Measurements from ENCODE around the gene EXOC3.
"Not testable (repeated sequence)": the region's sequence is repeated elsewhere in the genome, so short reads cannot be mapped to it uniquely, and the experiment has no call there.

Gene EXOC3

DNA sequence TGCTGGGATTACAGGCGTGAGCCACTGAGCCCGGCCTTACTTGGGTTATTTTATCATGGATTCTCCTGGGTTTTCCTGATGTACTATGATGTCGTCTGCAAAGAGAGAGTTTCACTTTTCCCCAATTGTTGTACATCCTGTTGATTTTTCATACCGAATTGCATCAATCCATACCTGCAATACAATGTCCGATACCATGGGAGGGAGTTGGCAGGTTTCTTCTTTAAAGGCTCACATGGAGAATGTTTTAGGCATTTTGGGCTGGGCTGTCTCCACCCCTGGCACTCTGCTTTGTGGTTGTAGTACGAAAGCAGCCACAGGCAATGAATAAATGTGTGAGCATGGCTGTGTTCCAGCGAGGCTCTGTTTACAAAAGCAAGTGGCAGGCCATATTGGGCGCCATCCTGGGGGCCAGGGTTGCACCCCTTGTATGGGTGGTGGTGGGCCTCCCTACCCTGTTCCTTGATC, 35.1 kb upstream of the EXOC3 start:
- DNase-seq: no peak

DNA sequence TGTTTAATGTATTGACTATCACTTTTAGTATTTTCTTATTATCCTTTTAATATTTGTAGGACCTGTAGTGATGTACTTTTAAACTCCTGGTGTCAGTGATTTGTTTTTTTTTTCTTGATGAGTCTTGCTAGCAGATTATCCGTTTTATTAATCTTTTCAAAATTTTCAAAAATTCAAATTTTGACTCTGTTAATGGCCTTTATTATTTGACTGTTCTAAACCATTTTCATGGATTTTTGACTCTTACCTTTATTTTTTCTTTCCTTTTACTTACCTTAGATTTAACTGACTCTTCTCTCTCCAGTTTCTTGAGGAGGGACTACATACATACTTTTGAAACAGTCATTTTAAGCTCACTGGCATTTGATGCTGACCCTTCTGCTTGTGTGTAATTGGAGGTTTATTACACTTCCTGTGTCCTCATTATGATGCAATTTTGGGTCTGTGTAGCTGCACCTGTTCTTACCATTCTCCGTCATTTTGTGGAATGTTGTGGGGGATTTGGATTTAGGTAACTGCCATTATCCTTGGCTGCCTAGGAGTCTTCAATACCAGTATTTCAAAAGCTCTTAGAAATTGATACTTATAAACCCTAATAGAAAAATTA, 32.0 kb upstream of the EXOC3 start:
- no peak for DNase-seq

DNA sequence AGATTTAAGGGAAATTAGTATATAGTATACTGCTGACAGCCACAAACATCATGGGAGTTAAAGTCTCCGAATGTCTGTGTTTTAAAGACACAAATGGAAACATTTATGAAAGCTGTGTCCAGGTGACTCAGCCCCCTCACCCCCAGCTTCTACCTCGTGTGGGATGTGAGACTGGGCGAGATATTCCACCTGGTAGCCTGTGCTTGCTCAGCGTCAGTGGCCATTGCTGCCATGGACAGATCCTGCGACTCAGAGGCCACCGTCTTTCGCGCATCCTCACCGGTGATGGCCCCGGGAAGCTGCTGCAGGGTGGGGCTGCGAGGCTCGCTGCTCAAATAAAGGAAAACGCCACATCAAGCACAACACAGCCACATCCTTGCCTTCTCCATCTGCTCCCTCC, 31.2 kb upstream of the EXOC3 start:
- no peak for DNase-seq

DNA sequence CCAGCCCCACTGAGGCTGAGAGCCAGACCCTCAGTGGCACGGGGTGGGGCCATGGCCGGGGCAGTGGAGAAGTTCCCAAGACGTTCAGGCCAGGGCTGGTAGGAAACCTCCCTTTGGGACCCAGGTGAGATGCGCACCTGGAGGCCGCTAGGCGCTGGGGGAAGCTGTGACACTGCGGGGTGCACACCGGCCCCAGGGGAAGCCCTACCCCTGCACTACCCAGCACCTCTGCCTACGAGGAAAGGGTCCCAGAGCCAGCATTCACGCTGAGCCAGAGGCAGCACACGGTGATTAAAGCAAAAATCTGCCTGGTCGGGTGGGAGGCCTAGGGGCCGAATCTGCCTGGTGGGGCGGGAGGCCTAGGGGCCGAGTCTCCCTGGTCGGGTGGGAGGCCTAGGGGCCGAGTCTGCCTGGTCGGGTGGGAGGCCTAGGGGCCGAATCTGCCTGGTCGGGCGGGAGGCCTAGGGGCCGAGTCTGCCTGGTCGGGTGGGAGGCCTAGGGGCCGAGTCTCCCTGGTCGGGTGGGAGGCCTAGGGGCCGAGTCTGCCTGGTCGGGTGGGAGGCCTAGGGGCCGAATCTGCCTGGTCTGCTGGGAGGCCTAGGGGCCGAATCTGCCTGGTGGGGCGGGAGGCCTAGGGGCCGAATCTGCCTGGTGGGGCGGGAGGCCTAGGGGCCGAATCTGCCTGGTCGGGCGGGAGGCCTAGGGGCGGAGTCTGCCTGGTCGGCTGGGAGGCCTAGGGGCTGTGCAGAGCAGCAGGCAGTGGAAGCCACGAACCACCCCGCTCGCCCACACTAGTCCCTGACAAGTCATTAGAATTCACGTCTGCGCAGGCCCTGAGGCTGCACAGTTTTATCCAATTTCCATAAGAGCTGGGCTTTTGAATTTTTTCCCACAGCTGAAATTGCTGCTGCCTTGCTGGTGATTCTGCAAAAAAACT, 27.7 kb upstream of the EXOC3 start:
- not testable (repeated sequence) for DNase-seq

DNA sequence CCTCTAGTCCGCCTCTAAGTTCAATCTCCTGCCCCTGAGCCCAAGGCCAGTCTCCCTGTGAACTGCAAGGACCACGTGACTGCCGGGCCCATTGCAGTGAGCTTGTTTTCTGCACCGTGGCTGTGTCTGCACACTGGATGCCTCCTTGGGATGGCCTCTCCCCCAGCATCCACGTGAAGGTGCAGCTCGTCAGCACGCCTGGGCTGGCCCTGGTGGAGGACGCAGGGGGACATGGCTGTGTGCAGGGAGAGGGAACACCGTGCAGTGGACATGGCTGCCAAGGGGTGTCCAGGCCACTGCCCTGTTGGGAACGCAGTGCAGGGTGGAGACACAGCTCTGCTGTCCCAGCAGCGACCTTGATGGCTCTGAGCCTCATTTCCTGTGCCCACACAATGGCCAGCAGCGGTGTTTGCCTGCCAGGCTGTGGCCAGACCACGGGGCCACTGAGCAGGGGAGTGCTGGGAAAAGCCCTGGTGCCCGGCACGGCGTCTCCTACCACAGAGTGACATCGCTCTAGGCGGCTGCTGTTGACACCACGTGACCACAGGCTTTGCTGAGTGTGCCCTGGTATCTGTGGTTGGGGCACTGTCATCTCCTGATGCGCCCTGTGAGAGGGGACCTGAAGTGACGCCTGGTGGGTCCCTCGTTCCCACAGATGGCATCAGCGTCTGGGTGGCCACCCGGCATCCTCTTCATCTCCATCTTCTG, 26.9 kb upstream of the EXOC3 start:
- DNase-seq: no peak

DNA sequence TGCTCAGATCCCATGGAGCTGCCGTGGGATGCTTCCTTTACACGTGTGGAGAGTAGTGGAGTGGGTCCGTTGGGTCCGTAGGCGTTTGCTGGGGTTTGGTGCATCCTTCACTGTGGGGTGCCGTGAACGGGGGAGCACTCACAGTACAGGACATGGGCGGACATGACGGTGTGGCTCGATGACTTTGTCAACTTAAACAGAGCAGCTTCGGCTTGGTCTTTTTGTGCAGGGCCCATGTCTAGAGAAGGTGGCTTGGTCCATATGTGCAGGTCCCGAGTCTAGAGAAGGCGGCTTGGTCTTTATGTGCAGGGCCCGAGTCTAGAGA, 26.4 kb upstream of the EXOC3 start:
- no peak for DNase-seq

DNA sequence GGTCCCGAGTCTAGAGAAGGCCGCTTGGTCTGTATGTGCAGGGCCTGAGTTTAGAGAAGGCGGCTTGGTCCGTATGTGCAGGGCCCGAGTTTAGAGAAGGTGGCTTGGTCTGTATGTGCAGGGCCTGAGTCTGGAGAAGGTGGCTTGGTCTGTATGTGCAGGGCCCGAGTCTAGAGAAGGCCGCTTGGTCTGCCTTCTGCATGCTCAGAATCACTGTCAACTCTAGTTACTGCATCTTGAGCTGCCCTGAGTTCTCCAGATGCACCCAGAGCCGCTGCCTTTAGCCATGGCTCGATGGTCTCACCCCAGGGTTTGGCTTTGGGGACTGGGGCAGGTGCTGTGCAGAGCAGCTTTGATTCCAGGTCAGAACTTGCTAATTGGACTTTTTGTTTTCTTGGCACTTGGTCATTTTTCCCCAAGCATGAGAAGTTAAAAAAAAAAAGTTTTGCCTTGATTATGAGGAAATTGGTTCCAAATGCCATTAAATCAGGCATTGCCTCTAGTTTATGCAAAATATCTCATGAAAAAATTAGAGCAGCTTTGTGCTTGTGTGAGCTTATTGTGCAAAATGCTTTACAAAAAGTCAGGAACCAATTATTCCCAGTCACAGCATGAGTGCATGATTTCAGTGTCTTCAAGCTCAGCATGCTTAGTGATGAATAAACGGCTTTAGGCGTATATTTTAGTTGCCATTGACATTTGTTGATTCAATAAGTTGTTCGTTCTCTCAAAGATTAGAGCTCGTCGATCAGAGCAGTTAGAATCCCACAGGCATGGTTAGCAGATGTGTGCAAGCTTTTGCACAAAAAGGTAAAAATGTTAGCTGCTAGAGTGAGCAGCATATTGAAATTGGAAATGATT, 25.4 kb upstream of the EXOC3 start:
- no peak for DNase-seq

DNA sequence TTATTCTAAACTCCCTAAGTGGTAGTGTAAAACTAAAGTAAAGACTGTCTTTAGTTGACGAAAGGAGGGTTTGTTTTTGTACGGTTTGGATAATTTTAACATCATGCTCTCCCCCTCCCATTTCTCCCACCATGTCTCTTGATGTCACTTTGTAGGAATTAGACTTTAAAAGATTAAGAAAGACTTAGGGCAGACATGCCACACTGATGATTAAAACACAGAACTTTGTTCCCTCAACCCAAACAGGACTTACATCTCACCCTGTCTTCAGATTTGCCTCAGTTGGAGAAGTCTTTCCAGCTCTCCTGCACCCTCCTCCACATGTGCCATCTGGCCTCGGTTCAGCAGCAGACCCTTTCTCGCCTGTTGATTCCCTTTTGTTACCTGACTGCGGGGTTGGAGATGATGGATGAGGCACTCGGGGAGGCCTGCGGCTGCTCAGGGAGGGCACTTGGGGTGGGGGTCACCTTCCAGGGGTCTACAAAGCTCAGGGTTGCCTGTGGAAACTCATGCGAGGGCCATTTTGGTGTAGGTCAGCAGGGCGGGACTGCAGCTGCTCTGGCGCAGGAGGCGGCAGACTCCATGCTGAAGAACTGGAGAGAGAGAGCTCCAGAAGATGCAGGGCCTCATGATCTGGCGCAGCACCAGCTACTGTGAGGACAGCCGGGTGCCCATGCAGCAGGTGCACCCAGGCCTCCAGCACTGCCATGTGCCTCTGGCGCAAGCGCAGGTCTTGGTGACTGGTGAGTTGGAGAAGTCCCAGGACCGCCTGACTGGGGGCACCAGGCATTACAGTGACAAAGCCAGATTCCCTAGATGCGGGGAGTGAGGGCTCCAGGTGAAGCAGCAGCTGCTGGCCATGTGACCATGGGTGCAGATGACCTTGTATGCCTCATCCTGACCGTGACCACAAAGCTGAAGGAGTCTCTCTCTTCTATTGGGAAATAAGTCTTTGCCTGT, 24.5 kb upstream of the EXOC3 start:
- peak; percentile 10 for DNase-seq

DNA sequence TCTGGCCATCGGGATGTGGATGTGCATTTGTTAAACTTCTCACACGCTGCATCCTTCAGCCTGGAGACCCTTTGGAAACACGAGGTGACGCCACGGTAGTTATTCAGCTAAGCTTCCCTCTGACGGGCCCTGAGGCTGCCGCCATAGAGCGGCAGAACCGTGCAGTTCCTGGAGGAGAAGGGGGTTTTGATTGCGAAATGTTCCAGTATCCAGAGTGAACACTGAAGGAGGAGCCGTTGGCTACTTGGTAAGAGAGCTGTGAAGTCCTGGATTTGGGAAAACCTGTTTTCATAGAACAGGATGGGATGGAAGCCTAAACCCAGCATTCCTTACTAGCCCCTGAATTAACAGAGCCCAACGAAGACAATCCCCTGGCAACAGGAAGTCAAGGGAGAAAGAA, 23.0 kb upstream of the EXOC3 start:
- no peak for DNase-seq

DNA sequence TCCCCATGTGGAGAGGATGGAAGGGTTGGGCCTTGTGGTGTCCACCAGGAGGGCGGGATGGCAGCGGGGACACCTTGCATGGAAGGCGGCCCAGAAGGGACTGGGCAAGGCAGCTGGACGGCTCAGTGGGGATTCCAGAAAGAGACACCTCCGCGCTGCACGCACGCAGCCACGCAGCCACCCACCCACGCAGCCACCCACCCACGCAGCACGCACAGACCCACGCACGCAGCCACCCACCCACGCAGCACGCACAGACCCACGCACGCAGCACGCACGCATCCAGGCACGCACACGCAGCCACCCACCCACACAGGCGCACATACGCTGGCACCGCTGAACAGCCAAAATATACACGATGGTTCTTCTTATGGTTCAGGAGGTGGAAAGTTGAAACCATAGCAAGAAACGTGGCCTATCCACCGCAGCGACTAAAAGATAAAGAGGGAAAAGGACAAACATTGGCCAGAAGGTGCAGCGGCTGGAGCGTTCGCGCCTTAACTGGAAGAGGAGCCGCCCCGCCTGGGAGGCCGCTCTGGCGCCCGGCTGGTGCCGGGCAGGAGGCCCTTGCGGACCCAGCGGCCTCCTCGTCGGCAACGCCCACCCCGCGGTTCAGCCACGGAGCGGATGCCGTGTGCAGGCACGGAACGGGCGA, 22.2 kb upstream of the EXOC3 start:
- DNase-seq: no peak

DNA sequence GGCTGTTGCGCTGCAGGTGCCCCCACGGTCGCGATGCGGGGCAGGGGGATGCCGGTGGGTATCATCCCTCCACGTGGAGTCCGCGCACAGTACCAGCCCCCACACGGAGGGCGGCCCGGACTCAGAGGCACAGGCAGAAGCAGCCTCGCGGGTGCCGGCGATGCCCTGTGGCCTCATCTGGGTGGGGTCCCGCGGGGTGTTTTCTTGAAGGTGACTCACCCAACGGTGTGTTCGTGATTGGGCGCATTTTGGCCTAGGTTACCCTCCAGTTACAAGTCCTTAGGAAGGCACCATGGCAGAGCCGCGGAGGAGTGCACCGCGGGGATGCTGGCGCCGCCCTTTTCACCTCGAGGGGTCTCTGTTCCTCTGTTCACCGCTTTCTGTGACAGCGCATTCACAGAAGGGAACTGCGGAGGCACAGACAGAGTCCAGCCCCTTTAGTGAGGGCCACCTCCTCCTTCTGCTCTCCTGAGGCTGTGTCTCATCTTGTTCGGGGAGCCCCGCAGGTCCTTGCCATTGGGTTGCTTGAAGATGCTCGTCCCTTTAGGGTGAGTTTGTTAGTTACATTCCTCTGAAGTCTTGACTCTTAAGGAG, 21.6 kb upstream of the EXOC3 start:
- DNase-seq: no peak

DNA sequence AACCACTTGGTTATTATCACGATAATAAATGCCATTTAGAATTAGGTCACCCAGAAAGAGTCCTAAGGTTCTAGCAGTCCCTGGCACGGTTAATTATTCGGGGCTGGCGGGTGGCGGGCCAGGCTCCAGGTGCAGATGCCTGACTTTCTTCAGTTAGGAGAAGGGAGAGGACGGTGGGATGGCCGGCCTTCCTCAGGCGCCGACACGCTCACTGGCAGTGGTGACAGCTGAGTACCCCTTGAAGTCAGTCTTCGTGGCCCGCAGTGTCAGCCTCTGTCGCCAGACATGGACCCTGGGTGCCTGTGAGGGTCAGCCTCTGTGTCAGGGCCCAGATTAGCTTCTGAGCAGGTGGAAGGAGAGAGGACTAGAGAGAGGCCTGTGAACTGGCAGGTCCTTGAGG, 21.1 kb upstream of the EXOC3 start:
- no peak for DNase-seq

DNA sequence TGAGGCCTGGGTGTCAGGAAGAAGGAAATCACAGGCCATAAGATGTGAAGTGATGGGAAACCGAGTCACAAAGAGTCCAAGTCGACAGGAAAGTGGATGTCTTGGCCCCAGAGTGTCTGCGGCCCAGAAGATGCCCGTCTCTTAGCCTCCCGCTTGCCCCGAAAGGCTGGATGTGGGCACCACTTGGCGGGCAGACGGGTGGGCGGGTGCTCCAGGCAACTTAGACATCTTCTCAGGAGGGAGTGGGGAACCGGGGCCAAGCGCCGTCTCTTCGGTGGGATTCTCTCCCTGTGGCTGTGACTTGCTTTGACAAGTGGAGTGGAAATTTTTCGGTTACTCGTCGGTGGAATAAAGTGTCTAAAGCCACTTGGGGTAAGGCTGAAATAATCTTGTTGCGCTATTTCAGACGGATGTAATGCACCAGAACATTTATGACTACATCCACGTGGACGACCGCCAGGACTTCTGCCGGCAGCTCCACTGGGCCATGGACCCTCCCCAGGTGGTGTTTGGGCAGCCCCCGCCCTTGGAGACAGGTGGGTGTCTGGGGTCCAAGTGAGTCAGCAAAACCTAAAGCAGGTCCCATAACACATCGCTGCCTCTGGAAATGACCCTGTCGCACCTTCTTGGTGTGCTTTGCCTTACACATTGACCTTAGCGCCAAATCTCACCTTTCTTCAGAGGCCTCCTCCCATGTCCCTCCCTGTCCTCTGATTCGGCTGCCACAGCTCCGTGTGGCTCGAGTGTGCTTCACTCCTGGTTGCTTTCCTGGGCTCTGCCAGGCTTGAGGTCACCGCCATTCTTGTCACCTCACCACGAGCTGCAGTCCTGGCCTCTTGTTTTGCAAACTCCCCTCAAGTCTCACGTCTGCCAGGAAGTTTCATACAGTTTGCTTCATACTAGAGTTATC, 20.4 kb upstream of the EXOC3 start:
- DNase-seq: peak; percentile 29

DNA sequence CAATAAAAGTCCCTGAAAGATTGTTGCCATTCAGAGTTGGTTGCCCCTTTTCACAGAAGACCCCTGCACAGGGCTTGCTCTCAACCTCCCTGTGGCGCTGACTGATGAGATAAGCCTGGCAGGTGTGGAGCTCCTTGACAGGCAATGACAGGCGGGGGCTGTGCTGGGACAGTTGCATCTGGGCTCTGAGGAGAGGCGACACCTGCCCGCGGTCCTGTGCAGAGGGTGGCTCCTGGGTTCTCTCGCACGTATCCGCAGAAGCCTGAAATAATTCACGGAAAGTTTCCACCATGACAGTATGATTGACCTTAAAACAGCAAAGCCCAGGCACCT, 19.8 kb upstream of the EXOC3 start:
- DNase-seq: no peak

DNA sequence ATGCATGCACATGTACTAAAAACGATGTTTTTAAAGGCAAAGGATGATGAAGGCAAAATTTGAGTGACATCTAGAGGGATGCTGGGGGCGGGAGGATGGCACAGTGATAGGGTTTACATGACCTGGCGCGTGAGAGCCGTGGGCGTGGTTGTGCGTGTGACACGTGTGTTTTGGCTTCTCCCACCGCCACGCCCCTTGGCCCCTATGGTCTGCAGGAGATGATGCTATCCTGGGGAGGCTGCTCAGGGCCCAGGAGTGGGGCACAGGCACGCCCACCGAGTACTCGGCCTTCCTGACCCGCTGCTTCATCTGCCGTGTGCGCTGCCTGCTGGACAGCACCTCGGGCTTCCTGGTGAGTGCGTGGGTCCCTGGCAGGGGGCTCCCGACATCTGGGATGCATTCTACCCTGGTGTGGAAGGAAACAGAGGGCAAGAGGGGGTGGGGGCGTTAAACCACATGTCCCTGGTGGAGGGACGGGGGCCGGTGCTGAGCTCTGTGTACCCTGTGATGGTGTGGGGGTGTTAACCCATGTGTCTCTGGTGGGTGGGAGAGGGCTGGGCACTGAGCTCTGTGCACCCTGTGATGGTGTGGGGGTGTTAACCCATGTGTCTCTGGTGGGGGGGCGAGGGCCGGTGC, 19.2 kb upstream of the EXOC3 start:
- DNase-seq: no peak

DNA sequence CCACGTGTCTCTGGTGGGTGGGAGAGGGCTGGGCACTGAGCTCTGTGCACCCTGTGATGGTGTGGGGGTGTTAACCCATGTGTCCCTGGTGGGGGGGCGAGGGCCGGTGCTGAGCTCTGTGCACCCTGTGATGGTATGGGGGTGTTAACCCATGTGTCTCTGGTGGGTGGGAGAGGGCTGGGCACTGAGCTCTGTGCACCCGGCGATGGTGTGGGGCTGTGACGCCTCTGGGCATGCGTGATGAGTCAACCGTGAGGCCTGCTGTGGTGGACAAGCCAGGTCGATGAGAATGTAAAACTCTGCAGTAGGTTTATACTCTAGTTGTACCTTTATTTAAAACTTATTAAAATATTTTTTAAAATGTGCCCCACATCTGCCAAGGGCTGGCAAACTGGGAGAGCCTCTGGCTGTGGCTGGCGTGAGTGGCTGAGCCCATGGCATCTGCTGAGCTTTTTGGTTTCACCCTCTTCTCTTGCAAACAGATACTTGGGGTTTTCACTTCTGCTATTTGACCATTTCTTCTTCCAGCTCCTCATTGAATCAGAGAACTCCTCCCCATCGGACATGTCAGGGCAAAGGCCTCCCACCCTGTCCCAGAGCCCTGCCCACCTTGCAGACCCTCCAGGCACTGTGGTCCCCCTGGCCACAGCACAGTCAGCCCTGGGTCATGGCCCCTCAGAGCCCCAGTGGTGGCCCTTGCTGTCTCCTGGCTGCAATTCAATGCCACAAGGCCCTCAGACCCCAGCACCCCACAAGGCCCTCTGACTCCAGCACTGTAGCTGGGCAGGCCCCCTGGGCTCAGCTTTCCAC, 18.5 kb upstream of the EXOC3 start:
- no peak for DNase-seq

DNA sequence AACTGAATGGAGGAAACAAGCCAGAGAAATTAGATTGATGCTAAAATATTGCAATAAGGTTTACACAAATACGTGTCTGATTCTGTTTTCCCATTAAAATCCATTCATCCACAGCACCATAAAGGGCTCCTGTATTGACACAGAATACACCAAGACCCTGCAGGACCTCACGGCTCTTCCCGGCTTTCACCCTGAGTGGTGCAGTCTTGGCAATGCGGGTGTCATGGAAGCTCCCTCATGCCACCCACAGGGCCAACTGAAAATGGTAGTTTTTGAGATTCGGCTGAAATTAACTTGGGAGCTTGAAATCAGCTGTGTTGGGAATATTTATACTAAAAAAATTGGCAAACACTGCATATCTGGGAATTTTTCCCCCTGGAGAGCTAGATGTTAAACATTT, 17.3 kb upstream of the EXOC3 start:
- no peak for DNase-seq

DNA sequence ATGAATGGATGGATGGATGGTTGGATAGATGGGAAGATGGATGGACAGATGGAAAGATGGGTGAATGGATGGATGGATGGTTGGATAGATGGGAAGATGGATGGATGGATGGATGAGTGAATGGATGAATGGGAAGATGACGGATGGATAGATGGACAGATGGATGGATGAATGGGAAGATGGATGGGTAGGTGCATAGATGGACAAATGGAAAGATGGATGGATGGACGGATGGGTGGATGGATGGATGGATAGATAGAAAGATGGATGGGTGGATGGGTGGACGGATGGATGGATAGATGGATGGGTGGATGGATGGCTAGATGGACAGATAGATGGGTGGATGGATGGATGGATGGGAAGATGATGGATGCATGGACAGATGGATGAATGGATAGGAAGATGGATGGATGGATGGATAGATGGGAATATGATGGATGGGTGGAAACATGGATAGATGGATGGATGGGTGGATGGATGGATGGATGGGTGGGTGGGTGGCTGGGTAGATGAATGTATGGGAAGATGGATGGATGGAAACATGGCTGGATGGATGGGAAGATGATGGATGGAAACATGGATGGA, 16.5 kb upstream of the EXOC3 start:
- DNase-seq: no peak

Measured in DMS79 (cell line).